GM19099 (cell line): ENCODE results near the gene GPR156.

ENCODE experiments used
- POLR2A ChIP-seq: IDR thresholded peaks from 3 replicates; pipeline ENCODE4 v1.6.1; 2011; ENCODE audit warnings: low read depth; ENCODE audit not compliant: insufficient read length; ENCODE audit errors: extremely low read depth

GPR156 gene

DNA sequence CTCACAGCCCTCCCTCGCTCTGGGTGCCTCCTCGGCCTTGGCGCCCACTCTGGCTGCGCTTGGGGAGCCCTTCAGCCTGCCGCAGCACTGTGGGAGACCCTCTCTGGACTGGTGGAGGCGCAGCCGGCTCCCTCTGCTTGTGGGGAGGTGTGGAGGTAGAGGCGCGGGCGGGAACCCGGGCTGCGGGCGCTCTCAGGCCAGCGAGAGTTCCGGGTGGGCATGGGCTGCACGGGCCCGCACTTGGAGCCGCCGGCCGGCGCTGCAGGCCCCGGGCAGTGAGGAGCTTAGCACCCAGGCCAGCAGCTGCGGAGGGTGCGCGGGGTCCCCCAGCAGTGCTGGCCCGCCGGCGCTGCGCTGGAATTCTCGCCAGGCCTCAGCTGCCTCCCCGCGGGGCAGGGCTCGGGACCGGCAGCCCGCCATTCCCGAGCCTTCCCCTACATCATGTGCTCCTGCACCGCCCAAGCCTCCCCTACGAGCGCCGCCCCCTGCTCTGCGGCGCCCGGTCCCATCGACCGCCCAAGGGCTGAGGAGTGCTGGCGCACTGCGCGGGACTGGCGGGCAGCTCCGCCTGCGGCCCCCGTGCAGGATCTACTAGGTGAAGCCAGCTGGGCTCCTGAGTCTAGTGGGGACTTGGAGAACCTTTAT, 144.8 kb downstream of the GPR156 start:
- no peak for TF ChIP-seq POLR2A

DNA sequence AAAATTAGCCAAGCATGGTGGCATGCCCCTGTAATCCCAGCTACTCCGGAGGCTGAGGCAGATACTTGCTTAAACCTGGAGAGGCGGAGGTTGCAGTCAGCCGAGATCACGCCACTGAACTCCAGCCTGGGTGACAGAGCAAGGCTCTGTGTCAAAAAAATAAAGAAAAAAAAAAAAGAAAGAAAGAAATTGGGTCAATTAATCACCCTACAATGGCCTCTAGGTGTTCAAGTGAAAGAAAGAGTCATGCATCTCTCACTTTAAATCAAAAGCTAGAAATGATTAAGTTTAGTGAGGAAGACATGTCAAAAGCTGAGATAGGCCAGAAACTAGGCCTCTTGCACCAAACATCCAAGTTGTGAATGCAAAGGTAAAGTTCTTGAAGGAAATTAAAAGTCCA, 145.9 kb downstream of the GPR156 start:
- TF ChIP-seq POLR2A = no peak

DNA sequence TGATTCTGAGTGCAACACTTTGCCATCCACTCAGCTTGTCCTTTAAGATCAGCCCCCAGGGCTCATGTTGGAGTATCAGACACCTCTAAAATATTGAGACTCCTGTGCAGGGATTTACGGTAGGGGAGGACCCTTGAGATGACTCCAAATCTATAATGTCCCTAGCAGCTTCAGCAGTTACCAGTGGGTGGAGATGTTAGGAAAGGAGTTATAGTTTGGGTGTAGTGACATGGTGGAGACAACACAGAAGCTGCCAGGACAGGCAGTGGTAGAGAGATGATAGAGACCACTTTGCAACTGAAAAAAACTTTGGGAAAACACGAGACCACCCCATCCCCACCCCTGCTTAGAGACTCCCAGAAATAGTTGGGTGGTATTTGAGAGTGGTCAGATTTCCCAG, 147.5 kb downstream of the GPR156 start:
- no peak for TF ChIP-seq POLR2A

DNA sequence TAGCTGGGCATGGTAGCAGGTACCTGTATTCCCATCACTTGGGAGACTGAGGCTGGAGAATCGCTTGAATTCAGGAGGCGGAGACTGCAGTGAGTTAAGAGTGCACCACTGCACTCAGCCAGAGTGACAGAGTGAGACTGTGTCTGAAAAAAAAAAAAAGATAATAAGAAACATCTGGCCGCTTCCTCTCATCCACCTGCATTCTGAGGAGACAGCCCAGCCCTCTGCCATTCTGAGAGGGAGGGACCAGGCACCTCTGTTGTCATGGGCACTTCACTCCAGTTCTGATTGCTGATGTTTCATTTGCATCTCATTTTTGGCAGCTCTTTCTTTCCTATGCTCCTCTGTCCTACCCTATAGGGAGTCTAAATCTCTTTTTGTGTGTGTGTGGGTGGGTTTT, 154.4 kb downstream of the GPR156 start:
- no peak for TF ChIP-seq POLR2A

DNA sequence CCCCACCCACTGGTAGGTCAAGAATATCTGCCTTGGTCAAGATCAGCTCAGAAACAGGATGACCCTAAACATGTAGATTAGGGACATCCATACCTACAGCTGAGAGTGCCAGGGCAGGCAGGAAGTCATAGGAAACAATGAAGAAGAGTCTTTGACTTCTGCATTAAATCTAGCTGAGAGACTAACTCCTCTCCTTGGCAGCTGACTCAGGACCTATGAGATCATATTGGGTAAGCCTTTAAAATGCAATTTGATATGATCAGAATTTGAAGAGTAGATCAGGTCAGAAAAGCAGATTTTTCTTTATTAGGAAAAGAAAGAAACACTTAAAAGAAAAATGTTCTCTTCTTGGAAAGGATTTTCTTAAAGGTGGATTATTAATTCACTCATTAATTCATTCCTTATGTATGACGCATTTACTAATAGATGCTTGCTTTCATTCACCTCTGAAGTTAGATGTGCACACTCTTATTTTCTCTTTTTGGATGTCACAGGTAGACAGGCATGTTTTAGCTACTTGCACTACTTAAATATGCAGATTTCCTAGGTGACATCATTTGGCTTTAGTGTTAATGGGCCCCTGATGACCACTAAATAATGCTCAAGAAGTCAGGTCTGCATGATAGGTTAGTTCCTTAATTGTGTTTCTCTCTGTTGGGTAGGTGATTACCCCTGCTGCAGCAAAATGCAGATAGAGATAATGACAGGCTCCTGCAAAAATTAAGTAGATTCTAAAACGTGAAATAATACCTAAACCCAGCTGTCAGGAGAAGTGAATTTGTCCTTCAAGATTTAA, 155.1 kb downstream of the GPR156 start:
- TF ChIP-seq POLR2A = no peak

DNA sequence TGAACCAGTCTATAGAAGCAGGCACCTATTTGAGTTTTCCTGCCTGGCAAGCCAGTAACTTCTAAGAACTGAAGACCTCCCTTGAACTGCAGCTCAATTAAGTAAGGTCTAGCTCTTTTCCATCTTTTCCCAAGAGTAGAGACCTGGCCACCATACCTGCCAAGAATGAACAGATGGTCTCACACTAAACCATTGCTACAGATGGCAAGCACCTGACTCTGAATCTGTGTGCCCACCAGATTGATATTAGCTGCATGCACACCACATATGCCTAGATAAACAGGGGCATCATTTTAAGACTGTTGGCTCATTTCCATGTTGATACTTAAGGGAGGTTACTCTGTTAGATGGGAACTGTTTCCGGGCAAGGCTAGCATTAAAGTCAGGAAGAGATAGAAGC, 156.0 kb downstream of the GPR156 start:
- TF ChIP-seq POLR2A = no peak

DNA sequence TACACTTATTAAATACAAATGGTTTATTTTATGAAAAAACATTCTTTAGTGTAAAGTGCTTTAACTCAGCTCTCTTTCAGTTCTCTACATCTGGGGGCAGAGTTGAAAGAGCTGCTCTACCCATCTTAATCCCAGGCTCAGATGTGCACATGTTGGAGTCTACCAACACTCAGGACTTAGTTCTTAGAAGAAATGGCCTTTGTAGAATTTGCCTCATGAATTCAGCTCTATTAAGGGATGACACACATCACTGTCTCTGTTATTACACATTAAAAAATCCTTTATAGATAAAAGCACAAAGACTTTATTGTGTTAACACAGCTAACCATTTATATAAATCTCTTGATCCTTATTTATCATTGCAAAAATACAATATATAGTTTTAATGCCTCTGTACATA, 159.0 kb downstream of the GPR156 start:
- TF ChIP-seq POLR2A = no peak

DNA sequence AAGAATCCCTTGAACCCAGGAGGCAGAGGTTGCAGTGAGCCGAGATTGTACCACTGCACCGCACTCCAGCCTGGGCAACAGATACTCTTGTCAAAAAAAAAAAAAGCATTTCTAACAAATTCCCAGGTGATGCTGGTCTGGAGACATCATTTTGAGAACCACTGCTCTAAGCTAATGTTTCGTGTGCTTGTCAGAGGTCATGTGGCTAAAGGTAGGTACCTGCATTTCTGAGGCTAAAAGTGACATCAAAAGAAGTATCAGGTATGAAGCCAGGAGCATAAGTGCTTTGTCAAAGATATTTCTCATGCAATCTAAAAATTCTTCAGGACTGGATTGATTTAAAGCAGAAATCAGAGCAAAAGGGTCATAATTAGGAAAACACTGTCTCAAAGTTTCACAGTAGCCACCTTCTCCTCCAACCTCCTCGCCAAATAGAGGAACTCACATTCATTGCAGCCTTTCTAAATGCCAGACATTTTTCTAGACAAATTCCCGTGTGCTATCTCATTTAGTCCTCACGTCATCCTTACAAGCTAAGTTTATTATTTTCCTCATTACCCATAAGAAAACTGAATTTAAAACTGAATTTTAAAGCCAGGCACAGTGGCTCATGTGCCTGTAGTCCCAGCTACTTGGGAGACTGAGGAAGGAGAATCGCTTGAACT, 165.0 kb downstream of the GPR156 start:
- TF ChIP-seq POLR2A = no peak
